HL-60/S4 treated with retinoic acid at 250 ng/mL for 4 days and 3 days (cell line): ENCODE results near the gene AMBRA1.

Source experiments
- in situ Hi-C: fragments of 300-500 bp; cut with MboI; formaldehyde crosslinking; loops from 2 replicates; pipeline ENCODE4 v1.7.0; 2022; ENCODE audit warnings: low sequenced_read_pairs

Gene AMBRA1, protein sequence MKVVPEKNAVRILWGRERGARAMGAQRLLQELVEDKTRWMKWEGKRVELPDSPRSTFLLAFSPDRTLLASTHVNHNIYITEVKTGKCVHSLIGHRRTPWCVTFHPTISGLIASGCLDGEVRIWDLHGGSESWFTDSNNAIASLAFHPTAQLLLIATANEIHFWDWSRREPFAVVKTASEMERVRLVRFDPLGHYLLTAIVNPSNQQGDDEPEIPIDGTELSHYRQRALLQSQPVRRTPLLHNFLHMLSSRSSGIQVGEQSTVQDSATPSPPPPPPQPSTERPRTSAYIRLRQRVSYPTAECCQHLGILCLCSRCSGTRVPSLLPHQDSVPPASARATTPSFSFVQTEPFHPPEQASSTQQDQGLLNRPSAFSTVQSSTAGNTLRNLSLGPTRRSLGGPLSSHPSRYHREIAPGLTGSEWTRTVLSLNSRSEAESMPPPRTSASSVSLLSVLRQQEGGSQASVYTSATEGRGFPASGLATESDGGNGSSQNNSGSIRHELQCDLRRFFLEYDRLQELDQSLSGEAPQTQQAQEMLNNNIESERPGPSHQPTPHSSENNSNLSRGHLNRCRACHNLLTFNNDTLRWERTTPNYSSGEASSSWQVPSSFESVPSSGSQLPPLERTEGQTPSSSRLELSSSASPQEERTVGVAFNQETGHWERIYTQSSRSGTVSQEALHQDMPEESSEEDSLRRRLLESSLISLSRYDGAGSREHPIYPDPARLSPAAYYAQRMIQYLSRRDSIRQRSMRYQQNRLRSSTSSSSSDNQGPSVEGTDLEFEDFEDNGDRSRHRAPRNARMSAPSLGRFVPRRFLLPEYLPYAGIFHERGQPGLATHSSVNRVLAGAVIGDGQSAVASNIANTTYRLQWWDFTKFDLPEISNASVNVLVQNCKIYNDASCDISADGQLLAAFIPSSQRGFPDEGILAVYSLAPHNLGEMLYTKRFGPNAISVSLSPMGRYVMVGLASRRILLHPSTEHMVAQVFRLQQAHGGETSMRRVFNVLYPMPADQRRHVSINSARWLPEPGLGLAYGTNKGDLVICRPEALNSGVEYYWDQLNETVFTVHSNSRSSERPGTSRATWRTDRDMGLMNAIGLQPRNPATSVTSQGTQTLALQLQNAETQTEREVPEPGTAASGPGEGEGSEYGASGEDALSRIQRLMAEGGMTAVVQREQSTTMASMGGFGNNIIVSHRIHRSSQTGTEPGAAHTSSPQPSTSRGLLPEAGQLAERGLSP (N-terminal part only)

GRCh38 chr11:46593550-46594373 lies at the start of gene AMBRA1:
TSS of gene AMBRA1 (minus strand) at chr11:46594023. CDS start at chr11:46548380, 45,643 bp downstream.
- in situ Hi-C loops, result no loop called here

GRCh38 chr11:46643531-46643930 lies 49.7 kb upstream of the AMBRA1 start:
- in situ Hi-C loops, result no loop called here

DNA sequence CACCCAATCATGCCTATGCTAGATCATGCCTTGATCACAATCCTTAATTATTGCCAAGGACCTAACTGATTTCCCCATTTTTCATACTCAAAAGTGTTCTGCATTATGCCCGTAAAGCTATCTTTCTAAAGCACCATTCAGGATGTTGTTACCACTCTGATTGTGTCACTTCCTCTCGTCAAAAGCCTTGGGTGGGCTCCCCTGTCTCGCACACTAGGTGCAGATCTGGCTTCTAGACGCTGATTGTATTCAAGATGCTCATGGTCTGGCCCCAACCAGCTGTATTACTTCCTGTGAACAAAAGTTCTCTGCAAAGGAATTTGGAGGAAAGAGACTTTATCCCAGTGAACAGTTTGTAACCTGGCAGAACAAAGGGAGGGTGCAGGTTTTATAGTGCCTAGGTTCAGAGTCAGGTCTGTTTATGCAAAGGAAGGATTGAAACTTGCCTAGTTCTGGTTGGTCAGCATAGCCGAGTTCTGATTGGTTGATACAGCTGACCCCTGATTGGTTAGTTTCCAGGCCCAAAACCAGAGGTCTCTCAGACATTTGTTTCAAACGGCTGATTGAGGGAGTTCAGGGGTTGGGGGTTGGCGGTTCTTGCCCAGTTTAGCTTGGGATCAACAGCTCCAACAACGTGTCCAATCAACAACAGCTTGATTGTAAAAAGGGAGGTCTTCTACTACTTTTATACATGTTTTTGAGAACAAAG lies 49.0 kb upstream of the AMBRA1 start:
- in situ Hi-C loops, result no loop called here

DNA sequence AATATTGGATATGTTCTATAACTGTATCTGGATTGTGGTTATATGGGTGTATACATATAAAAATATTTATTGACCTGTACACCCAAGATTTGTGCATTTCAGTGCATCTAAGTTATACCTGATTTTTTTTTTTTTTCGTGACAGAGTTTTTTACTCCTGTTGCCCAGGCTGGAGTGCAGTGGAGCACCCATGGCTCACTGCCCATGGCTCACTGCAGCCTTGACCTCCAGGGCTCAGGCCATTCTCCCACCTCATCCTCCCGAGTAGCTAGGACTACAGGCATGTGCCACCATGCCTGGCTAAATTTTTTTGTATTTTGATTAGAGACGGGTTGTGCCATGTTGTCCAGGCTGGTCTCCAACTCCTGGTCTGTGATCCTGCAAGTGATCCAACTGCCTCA lies 47.8 kb upstream of the AMBRA1 start:
- in situ Hi-C loops, result no loop called here

GRCh38 chr11:46640036-46640788 lies 46.4 kb upstream of the AMBRA1 start:
- in situ Hi-C loops, result no loop called here

- in situ Hi-C loops, result no loop called here
These were observed 45.5 kb upstream of the AMBRA1 start for GRCh38 chr11:46639197-46639839.

GRCh38 chr11:46637546-46637945 lies 43.7 kb upstream of the AMBRA1 start:
- in situ Hi-C loops, result no loop called here

GRCh38 chr11:46635557-46636139 lies 41.8 kb upstream of the AMBRA1 start:
- in situ Hi-C loops, result no loop called here

DNA sequence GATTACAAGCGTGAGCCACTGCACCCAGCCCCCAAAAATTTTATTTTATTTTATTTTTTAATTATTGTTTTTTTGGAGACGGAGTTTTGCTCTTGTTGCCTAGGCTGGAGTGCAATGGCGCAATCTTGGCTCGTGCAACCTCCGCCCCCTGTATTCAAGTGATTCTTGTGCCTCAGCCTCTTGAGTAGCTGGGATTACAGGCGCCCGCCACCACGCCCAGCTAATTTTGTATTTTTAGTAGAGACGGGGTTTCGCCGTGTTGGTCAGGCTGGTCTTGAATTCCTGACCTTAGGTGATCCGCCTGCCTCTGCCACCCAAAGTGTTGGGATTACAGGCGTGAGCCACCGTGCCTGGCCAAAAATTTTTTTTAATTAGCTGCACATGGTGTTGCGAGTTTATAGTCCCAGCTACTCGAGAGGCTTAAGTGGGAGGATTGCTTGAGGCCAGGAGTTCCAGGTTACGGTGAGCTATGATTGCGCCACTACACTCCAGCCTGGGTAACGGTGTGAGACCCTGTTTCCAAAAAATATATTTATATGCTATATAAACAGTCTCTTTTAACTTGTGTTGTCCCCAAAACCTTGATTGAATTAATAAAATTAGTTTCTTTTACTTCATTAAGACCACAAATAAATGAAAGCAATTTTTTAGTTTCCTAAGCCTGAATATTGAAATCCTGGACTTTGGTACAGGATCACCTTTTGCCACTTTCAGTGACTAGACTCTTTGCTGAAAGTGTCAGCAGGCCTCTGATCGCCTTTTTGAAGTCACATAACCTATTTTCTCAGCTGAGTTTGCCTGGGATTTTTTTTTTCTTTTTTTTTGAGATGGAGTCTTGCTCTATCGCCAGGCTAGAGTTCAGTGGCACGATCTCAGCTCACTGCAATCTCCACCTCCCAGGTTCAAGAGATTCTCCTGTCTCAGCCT lies 39.7 kb upstream of the AMBRA1 start:
- in situ Hi-C loops, result no loop called here

- in situ Hi-C loops, result no loop called here
These were observed 38.7 kb upstream of the AMBRA1 start for GRCh38 chr11:46632502-46632901.

- in situ Hi-C loops, result no loop called here
These were observed 37.9 kb upstream of the AMBRA1 start for GRCh38 chr11:46631676-46632075.

- in situ Hi-C loops, result no loop called here
These were observed 36.4 kb upstream of the AMBRA1 start for GRCh38 chr11:46630237-46630636.

GRCh38 chr11:46628961-46629360 lies 35.1 kb upstream of the AMBRA1 start:
- in situ Hi-C loops, result no loop called here

DNA sequence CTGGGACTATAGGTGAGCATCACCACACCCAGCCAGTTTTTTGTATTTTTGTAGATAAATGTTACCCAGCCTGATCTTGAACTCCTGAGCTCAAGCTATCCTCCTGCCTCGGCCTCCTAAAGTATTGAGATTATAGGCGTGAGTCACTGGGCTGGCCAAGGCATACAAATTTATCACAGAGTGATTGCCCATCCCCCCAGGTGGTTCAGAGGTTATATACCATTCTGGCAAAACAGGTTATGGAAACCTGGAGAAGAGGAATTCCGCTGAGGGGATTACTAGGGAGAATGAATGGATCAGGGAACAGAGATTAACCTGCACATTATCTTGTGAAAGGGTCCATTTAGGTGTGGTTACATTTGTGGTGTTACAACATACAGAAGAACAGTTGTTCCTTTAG lies 31.6 kb upstream of the AMBRA1 start:
- in situ Hi-C loops, result no loop called here

- in situ Hi-C loops, result no loop called here
These were observed 25.0 kb upstream of the AMBRA1 start for GRCh38 chr11:46618837-46619236.

DNA sequence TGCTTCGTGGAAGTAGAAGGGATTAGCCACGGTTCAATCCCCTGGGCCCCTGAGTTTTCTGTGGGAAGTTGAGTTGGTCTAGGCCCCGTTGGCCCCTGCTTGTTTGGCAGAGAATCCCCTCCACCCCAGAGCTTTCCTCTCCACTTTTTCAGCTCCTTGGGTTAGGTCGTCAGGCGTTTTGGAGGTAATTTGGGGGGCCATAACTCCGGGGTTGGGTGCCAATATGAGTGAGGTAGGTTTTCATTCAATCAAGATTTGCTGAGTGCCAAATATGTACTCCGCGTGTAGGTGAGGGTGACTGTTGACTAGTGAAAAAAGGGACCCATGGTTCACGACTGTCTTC lies 24.1 kb upstream of the AMBRA1 start:
- in situ Hi-C loops, result no loop called here
